ENCODE results near the gene GPAT2. TPM values are rescaled to one million over a fixed set of nuclear protein-coding genes. Genes with fewer than 3 reads are reported as not detected.
"Not testable (repeated sequence)": the region's sequence is repeated elsewhere in the genome, so short reads cannot be mapped to it uniquely, and the experiment has no call there.

Gene GPAT2
- total RNA-seq, 2 donors from 2014 or later: 1.2 to 5.0 TPM

DNA sequence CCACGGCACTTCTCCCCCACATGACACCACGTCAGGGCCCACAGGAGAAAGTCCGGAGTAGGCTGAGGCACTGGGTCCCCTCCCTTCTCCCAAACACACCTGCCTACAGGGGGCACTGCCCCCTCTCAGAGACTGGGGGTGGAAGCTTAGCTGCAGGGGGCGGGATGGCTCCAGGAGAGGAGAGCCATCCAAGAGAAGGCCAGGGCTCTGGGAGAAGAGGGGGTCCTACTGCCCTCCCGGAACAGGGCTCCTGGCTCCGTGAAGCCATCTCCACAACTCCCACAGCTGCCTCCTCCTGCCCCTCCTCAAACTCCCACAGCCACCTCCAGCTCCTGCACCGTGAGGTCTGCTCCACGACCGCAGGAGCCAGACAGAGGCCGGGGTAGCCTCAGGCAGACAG is 25.6 kb upstream of the GPAT2 start:
- ATAC-seq; H3K4me3 Mint-ChIP-seq; H3K27ac Mint-ChIP-seq; DNase-seq; H3K4me1 Mint-ChIP-seq; H3K9me3 ChIP-seq (ENCODE audit: control insufficient read depth, low read length, poor library complexity, severe bottlenecking); H3K36me3 Mint-ChIP-seq (ENCODE audit: low read depth); H3K27me3 Mint-ChIP-seq: not testable (repeated sequence)

DNA sequence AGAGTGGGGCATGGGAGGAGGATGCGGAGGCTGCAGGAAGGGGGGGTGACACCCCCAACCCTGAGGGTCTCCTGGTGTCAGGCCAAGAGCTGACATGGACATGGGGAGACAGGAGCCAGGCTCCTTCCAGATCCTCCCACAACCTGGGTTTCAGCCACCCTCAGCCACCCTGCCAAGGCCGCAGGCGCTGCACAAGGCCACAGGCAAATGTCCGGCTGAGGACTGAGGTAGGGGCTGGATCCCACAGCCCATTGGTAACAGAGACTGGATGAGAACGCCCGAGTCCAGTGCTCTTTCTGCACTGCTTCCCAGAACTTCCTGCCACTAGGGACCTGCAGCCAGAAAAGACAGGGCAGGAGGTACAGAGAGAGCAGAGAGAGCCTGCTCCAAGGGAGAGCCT is 24.7 kb upstream of the GPAT2 start:
- not testable (repeated sequence) for H3K4me3 Mint-ChIP-seq; ATAC-seq; DNase-seq; H3K27ac Mint-ChIP-seq; H3K27me3 Mint-ChIP-seq; H3K4me1 Mint-ChIP-seq; H3K9me3 ChIP-seq (ENCODE audit: control insufficient read depth, low read length, poor library complexity, severe bottlenecking); H3K36me3 Mint-ChIP-seq (ENCODE audit: low read depth)

DNA sequence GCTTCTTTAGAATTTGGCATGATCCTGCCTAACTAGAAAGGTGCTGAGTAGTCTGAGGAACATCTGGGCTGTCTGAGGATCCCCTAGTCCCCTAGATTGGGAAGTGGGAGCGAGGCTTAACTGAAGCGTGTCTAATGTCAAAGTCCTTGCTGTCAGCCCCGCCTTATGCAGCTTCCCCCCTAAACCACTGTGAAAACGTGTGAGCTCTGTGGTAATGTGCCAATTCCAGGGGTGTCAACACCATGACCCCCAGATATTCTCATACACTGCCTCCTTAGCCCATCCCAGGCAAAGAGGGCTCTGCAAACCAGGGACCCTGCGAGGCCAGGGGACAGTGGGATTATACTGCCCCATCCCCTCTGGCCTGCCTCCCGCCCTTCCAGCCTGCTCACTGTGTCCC is 21.1 kb upstream of the GPAT2 start:
- not testable (repeated sequence) for H3K36me3 Mint-ChIP-seq (ENCODE audit: low read depth); H3K4me1 Mint-ChIP-seq; H3K9me3 ChIP-seq (ENCODE audit: control insufficient read depth, low read length, poor library complexity, severe bottlenecking); H3K27me3 Mint-ChIP-seq; H3K4me3 Mint-ChIP-seq; ATAC-seq; H3K27ac Mint-ChIP-seq; DNase-seq

DNA sequence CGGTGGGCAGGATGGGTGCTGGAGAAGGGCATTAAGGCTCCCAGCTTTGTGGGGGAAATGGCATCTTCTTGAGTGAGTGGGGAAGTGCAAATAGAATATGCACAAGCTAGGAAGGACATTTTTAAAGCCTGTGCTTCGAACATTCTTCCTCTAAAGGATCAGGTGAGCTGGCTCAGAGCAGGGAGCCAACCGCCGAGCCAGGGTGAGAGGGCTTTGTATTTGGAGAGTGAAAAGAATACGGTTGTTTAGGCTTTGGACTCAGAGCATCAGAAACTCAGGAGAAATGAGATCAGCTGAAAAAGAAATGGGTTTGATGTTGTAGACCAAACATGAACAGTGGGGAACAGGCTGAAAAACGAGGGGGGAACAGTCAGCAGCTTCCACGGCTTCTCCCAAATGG is 19.8 kb upstream of the GPAT2 start:
- H3K9me3 ChIP-seq (ENCODE audit: control insufficient read depth, low read length, poor library complexity, severe bottlenecking); H3K27me3 Mint-ChIP-seq; H3K4me1 Mint-ChIP-seq; ATAC-seq; H3K27ac Mint-ChIP-seq; H3K36me3 Mint-ChIP-seq (ENCODE audit: low read depth); DNase-seq; H3K4me3 Mint-ChIP-seq: not testable (repeated sequence)

DNA sequence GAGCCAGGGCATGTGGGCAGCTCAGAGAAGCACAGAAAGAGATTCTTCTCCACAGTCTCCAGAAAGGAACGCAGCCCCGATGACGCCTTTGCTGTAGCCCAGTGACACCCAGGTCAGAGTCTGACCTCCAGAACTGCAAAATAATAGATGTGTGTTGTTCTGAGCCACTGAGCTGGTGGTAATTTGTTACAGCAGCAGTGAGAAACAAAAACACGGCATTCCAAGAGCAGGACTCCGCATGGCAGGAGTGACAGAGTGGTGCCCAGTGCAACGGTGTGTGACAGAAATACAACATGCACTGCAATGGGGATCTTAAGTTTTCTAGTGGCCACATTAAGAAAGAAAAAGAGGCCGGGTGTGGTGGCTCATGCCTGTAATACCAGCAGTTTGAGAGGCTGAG is 18.7 kb upstream of the GPAT2 start:
- not testable (repeated sequence) for H3K4me3 Mint-ChIP-seq; H3K27me3 Mint-ChIP-seq; H3K4me1 Mint-ChIP-seq; DNase-seq; H3K36me3 Mint-ChIP-seq (ENCODE audit: low read depth); H3K27ac Mint-ChIP-seq; ATAC-seq; H3K9me3 ChIP-seq (ENCODE audit: control insufficient read depth, low read length, poor library complexity, severe bottlenecking)

DNA sequence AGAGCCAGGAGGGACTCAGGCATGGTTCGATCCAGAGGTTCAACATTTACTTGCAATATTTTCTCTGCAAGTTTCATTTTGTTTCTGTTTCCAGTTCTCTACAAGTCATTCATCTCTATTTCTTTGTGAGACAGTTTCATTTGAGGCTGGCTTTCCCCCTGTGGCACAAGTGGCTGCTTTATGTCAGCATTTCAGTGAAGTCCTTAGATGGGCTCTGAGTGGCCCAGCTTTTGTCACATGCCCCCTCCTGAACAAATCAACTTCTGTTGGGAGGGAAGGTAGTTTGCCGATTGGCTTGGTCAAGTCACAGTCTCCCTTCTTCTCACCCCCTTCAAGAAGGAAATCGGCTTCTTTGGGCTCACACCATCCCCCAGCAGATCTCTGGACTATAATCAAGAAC is 17.9 kb upstream of the GPAT2 start:
- not testable (repeated sequence) for H3K36me3 Mint-ChIP-seq (ENCODE audit: low read depth)

DNA sequence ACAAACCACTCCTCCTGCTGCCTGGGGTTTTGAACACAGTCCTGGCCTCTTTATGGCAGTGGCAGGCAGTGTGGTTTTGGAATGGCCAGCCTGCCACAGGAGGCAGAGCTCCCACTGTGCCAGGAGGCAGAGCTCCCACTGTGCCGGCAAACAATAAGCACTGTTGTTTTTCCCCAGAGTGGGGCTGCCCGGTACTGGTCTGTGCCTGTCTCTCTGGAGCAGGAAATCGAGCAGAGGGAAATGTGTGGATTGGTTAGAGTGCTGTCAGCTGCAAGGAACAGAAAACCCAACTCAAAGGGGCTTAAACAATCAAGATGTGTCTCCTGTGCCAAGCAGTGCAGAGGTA is 15.2 kb upstream of the GPAT2 start:
- H3K27me3 Mint-ChIP-seq; H3K4me3 Mint-ChIP-seq; ATAC-seq; H3K27ac Mint-ChIP-seq; H3K9me3 ChIP-seq (ENCODE audit: control insufficient read depth, low read length, poor library complexity, severe bottlenecking); H3K36me3 Mint-ChIP-seq (ENCODE audit: low read depth); DNase-seq; H3K4me1 Mint-ChIP-seq: not testable (repeated sequence)

More for the DNA sequence above, 17.9 kb upstream of the GPAT2 start:
- not testable (repeated sequence) for ATAC-seq; DNase-seq; H3K9me3 ChIP-seq (ENCODE audit: control insufficient read depth, low read length, poor library complexity, severe bottlenecking); H3K4me1 Mint-ChIP-seq; H3K4me3 Mint-ChIP-seq; H3K27me3 Mint-ChIP-seq; H3K27ac Mint-ChIP-seq

DNA sequence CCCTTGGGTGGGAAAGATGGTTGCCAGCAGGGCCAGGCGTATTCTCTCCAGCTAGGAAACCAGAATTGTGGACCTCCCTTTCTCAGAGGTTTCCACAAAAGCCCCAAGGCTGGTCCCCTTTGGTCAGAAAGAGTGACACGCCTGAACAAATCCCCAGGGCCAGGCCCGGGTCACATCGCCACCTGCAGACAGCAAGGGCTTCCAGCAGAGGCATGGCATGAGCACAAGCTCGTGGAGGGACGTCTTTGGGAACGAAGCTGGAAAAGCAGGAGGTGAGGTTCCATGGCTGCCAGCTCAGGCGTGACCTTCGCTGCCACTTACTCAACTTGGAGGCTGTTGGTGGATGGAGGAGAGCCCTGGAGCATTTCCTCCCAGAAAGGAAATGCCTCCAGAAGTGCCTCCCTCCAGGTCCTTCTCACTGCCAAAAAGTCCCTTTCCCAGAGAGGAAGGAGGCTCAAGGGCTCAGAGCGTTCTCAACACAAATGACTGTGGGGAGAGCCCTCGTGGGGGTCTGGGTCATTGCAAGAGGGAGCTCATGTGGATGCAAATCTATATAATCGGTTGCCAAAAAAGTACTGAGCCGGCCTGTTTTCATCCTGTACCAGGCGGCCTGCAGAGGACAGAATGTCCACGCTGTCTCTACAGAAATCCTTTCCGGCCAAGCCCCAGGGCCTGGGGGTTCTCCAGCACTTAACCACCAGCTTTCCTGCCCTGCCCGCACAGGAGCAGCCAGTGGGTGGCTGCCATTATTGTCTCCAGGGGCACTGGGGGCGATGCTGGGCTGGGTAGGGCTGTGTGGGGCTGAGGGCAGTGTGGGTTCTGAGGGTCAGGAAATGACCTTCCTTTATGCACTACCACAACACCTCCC is 14.6 kb upstream of the GPAT2 start:
- not testable (repeated sequence) for DNase-seq; H3K4me1 Mint-ChIP-seq; H3K9me3 ChIP-seq (ENCODE audit: control insufficient read depth, low read length, poor library complexity, severe bottlenecking); H3K27me3 Mint-ChIP-seq; H3K36me3 Mint-ChIP-seq (ENCODE audit: low read depth); H3K4me3 Mint-ChIP-seq; H3K27ac Mint-ChIP-seq; ATAC-seq

DNA sequence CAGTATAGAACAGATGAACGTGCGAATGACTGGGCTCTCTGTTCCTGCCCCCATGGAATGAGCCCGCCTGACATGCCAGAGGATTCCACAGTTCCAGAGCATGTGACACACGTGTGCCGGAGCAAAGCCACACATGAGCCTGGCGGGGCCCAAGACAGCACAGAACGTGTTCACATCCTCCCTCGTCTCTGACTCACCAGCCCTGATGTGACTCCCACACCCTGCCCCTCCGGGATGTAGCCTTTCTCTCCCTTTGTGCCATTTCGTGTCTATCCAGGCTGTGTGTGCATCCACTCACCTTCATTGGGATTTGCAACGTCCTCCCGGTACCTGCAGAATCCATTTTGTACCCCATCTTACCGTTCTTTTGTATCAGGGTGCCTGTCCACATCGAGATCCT is 838 bp upstream of the GPAT2 start:
- DNase-seq; H3K9me3 ChIP-seq (ENCODE audit: control insufficient read depth, low read length, poor library complexity, severe bottlenecking); H3K27me3 Mint-ChIP-seq; H3K27ac Mint-ChIP-seq; ATAC-seq; H3K4me3 Mint-ChIP-seq; H3K36me3 Mint-ChIP-seq (ENCODE audit: low read depth); H3K4me1 Mint-ChIP-seq: not testable (repeated sequence)

DNA sequence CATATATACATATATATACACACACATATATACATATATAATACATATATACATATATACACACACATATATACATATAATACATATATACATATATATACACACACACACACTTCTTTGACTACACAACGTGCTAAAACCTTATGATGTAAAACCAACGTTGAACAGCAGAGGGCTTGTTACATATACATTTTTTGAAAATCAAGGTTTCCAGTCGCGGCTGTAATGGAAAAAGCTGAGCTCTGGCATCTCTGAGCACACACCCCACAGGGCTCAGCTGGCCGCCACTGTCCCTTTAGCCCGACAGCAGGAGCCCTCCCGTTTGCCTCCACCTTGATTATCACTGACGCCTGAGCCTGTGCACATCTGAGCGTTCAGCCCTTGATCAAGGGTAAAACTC is 719 bp downstream of the GPAT2 start:
- not testable (repeated sequence) for H3K4me1 Mint-ChIP-seq; DNase-seq; H3K27ac Mint-ChIP-seq; H3K27me3 Mint-ChIP-seq; ATAC-seq; H3K4me3 Mint-ChIP-seq; H3K9me3 ChIP-seq (ENCODE audit: control insufficient read depth, low read length, poor library complexity, severe bottlenecking); H3K36me3 Mint-ChIP-seq (ENCODE audit: low read depth)

DNA sequence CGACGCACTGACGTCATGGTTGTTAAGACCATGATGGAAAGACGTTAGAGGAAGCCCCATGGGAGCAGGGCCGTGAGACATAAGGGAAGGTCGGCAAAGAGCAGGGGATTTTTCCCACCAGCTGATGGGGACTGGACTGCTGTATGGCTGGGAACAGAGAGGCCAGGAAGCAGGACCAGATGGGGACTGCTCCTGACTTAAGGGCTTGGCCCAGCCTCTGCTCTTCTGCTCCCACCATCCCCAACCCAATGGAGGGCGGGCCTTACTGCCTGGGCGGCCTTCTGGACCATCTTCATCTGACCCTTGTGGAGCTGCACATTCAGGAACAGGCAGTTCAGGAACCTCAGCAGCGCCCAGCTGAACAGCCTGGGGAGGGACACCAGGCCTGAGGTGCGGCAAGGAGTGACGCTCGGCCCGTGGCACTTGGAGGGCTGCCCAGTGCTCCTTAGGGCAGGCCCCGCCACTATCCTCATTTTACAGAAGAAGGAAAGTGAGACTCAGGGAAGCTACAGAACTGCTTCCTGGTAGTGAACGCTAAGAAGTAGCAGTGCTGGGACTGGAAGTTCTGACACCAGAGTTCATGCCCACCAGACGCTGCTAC is 6.9 kb downstream of the GPAT2 start:
- not testable (repeated sequence) for H3K4me1 Mint-ChIP-seq; DNase-seq; H3K36me3 Mint-ChIP-seq (ENCODE audit: low read depth); H3K27ac Mint-ChIP-seq; ATAC-seq; H3K27me3 Mint-ChIP-seq; H3K4me3 Mint-ChIP-seq; H3K9me3 ChIP-seq (ENCODE audit: control insufficient read depth, low read length, poor library complexity, severe bottlenecking)

DNA sequence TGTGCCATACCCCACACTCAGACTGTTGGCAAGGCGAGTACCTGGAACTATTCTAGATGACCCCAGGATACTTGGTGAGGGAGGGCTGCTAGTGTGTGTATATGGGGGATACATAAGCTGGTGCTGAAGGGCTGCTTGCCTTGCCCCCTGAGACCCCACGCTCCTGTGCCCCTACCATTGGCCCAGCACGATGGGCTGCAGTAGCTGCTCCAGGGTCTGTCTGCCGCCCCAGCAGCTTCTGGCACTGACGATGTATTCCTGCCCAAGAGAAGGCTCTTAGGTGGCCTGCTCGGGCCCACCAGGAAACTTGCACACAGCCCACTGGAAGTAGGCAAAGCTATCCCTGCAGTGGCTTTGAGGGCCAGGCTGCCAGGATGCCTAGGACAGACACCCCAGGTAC is 9.0 kb downstream of the GPAT2 start:
- H3K4me3 Mint-ChIP-seq; H3K27me3 Mint-ChIP-seq; DNase-seq; H3K27ac Mint-ChIP-seq; H3K9me3 ChIP-seq (ENCODE audit: control insufficient read depth, low read length, poor library complexity, severe bottlenecking); ATAC-seq; H3K36me3 Mint-ChIP-seq (ENCODE audit: low read depth); H3K4me1 Mint-ChIP-seq: not testable (repeated sequence)

DNA sequence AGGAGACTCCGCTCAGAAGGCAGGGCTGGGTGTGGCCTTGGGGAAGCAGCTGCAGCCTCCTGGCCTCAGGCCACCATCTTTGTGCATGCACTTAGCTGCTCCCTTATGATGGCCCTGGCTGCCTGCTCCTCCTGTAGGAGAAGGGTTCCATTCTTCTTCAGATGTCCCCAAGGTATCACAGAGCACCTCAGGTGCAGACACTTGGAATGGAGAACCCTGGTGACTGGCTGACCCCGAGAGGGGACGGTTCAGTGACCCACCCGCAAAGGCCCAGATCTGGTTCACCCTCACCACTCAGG is 9.6 kb downstream of the GPAT2 start:
- Mint-ChIP-seq H3K36me3 (ENCODE audit: low read depth) (no peaks in the 10 kb centered on the region), H3K27ac (no peak overlapping the region), H3K27me3 (no peaks in the 10 kb centered on the region), H3K4me1 (peaks cover 2% of the 10 kb centered on the region), H3K4me3 (no peak overlapping the region)
- DNase-seq (no peak), ATAC-seq (no peak)
- H3K9me3 ChIP-seq (ENCODE audit: control insufficient read depth, low read length, poor library complexity, severe bottlenecking): no peaks in the 10 kb centered on the region

All from T-helper 17 cell (primary cell).